ENCODE data around the gene MLH3.
A peak's percentile ranks its signal among the peaks of the same experiment; 100 is the strongest.

MLH3 gene

DNA sequence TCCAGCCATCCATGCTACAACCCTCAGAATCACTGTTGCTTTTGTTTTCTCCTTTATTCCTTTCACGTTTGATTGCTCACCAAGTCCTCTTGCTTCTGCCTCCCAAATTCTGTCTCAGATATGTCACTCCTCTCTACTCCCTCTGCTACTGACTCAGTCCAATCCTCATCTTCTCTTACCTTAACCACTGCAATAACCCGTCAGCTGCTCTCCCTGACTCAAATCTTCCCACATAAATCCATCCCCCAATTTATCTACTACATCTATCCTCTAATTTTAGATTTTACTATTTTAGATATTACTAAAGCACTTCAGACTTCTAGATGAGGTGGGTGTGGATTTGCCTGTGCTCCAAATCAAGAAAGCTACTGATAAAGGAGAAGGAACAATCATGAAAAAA lies 25.4 kb downstream of the MLH3 start:
- no peak for TF ChIP-seq POLR2A (IDR thresholded peaks at IDR 0.05; ENCODE audit: extremely low read depth, insufficient read length)
- no peak for TF ChIP-seq MYC (IDR thresholded peaks at IDR 0.05; ENCODE audit: low read depth, low read length)
- TF ChIP-seq, protein P1, sequence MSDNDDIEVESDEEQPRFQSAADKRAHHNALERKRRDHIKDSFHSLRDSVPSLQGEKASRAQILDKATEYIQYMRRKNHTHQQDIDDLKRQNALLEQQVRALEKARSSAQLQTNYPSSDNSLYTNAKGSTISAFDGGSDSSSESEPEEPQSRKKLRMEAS (IDR thresholded peaks at IDR 0.05; ENCODE audit: low read depth, low read length) = no peak
- TF ChIP-seq, protein P2, sequence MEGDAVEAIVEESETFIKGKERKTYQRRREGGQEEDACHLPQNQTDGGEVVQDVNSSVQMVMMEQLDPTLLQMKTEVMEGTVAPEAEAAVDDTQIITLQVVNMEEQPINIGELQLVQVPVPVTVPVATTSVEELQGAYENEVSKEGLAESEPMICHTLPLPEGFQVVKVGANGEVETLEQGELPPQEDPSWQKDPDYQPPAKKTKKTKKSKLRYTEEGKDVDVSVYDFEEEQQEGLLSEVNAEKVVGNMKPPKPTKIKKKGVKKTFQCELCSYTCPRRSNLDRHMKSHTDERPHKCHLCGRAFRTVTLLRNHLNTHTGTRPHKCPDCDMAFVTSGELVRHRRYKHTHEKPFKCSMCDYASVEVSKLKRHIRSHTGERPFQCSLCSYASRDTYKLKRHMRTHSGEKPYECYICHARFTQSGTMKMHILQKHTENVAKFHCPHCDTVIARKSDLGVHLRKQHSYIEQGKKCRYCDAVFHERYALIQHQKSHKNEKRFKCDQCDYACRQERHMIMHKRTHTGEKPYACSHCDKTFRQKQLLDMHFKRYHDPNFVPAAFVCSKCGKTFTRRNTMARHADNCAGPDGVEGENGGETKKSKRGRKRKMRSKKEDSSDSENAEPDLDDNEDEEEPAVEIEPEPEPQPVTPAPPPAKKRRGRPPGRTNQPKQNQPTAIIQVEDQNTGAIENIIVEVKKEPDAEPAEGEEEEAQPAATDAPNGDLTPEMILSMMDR (IDR thresholded peaks at IDR 0.05; ENCODE audit: low read depth, low read length) = no peak

DNA sequence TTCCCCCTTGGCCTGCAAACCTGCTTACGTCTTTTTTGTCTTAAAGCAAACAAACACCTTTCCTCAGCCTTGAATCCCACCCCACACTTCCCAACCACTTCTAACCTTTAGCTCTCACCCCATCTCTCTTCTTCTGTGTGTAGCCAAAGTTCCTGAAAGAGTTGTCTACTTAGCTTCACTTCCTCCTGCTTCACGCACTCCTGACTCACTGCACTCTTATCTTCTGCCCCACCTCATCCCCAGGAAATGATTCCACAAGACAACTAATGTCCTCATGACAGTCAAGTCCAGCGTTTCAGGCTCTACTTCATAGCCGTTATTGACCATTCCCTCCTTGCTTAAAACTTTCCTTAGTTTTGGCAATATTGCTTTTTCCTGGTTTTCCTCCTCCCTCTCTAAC lies 26.2 kb downstream of the MLH3 start:
- TF ChIP-seq POLR2A (IDR thresholded peaks at IDR 0.05; ENCODE audit: extremely low read depth, insufficient read length) (no peak), MYC (IDR thresholded peaks at IDR 0.05; ENCODE audit: low read depth, low read length) (no peak)
- TF ChIP-seq, protein P1 (IDR thresholded peaks at IDR 0.05; ENCODE audit: low read depth, low read length) = no peak
- TF ChIP-seq, protein P2 (IDR thresholded peaks at IDR 0.05; ENCODE audit: low read depth, low read length) = no peak
- peak; percentile 14 for DNase-seq (ENCODE audit: low read depth)

More for the DNA sequence above, 25.4 kb downstream of the MLH3 start:
- H3K4me3 ChIP-seq (ENCODE audit: low read depth, low read length) = no peak overlapping the region
- no peak for DNase-seq (ENCODE audit: low read depth)

DNA sequence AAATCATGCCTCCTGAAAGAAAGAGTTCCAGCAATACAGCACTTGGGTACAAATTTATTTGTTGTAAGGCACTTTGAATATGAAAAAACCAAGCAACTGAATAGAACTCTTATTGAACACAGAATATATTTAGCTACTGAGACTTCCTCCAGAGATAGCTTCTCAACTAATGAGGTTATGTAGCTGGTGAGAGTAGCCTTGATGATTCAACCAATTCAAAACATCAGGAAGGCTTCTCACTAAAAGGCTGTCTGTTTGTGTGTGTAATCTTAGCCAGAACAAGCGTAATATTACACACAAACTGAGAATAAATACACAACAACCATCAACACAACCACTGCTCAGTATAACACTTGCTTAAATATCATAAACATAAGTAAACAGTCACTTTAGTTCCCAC lies 28.2 kb downstream of the MLH3 start:
- H3K4me3 ChIP-seq (ENCODE audit: low read depth, low read length) = no peak overlapping the region
- DNase-seq (ENCODE audit: low read depth) = no peak
- no peak for TF ChIP-seq MYC (IDR thresholded peaks at IDR 0.05; ENCODE audit: low read depth, low read length)

More for the DNA sequence above, 26.2 kb downstream of the MLH3 start:
- no peak overlapping the region for H3K4me3 ChIP-seq (ENCODE audit: low read depth, low read length)

DNA sequence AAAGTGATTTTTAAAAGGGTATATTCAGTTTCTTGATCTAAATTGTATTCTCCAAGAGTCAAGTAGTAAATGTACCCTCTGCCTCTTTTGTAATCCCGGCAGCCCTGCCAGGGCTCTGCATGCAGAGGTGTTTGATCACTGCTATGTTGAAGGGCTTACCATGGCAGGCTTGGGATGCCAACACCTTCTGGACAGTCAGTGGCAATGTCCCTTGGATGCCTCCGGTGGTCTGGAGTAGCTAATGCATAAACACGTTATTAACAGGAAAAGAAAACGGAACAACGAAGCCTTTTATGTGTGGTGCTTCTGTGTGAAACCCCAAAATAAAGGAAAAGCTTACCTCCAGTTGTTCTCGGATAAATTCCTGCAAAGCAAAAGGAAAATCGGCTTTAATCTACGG lies 28.6 kb downstream of the MLH3 start:
- no peak overlapping the region for H3K4me3 ChIP-seq (ENCODE audit: low read depth, low read length)
- TF ChIP-seq, protein P2 (IDR thresholded peaks at IDR 0.05; ENCODE audit: low read depth, low read length) = peak; percentile 45
- TF ChIP-seq MYC (IDR thresholded peaks at IDR 0.05; ENCODE audit: low read depth, low read length) (no peak), POLR2A (IDR thresholded peaks at IDR 0.05; ENCODE audit: extremely low read depth, insufficient read length) (no peak)
- TF ChIP-seq, protein P1 (IDR thresholded peaks at IDR 0.05; ENCODE audit: low read depth, low read length) = no peak
- peak; percentile 28 for DNase-seq (ENCODE audit: low read depth)

DNA sequence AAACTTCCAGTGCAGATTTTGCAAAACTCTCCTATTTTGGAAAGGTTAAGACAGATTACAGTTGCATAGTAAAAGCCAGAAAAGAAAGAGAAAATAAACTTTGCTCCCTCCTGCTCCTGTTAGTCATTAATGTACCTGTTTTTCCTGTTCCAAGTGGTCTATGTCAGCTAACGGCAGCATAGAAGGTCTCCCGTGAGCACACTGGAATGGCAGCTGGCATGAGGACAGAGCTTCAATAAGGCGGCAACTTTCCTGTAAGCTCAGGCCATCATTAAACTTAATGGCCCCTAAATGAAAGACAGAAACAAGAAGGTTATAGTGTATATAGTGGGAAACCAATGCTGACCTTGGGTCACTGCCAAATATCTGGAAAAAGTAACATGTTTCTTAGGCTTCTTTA lies 32.6 kb downstream of the MLH3 start:
- DNase-seq (ENCODE audit: low read depth) = no peak
- no peak overlapping the region for H3K4me3 ChIP-seq (ENCODE audit: low read depth, low read length)
- TF ChIP-seq, protein P1 (IDR thresholded peaks at IDR 0.05; ENCODE audit: low read depth, low read length) = no peak
- TF ChIP-seq POLR2A (IDR thresholded peaks at IDR 0.05; ENCODE audit: extremely low read depth, insufficient read length) = no peak
- TF ChIP-seq, protein P2 (IDR thresholded peaks at IDR 0.05; ENCODE audit: low read depth, low read length) = no peak
- no peak for TF ChIP-seq MYC (IDR thresholded peaks at IDR 0.05; ENCODE audit: low read depth, low read length)

DNA sequence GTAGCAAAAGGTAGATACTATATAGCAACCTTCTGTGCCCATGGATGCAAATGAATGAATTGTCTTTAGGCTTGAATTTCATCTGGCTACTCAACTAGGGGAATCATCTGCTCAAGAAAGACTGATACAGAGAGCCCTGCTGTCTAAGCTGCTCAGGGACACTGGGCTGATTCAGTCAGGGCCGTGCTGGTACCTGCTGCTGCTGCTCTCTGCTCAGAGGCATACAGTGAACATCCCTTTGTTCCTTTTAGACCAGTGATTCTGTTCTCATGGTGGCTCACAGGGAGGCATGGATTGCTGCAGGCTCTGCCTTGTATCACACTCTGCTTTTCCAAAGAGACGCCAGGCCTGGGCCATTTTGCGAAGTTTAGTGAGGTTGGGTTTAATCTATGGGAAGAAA lies 34.5 kb downstream of the MLH3 start:
- H3K4me3 ChIP-seq (ENCODE audit: low read depth, low read length) = no peak overlapping the region
- no peak for DNase-seq (ENCODE audit: low read depth)
- no peak for TF ChIP-seq MYC (IDR thresholded peaks at IDR 0.05; ENCODE audit: low read depth, low read length)
- TF ChIP-seq, protein P1 (IDR thresholded peaks at IDR 0.05; ENCODE audit: low read depth, low read length) = no peak
- no peak for TF ChIP-seq POLR2A (IDR thresholded peaks at IDR 0.05; ENCODE audit: extremely low read depth, insufficient read length)
- TF ChIP-seq, protein P2 (IDR thresholded peaks at IDR 0.05; ENCODE audit: low read depth, low read length) = no peak

All from NB4 (cell line).